Endothelial cell of umbilical vein (primary cell): ENCODE data around the gene SOX13. TPM values are rescaled to one million over a fixed set of nuclear protein-coding genes. Genes with fewer than 3 reads are reported as not detected.

Source experiments
- BruUV-seq: library from RNA; stranded (reverse); fragments of 400-500 nt; replicated peaks from 2 replicates; lab custom pipeline; 2021; lab: Mats Ljungman, UMichigan
- CTCF ChIA-PET: fragments of 300-600, 350-600 bp; sonication (Branson Sonifier 250); formaldehyde crosslinking; loops from one replicate; lab custom pipeline; 2021; ENCODE audit warnings: antibody characterized with exemption, inconsistent platforms; lab: Charles Lee
- POLR2A ChIA-PET: fragments of 300-600, 350-600 bp; sonication (Branson Sonifier 250); formaldehyde crosslinking; loops from one replicate; lab custom pipeline; 2021; ENCODE audit warnings: antibody characterized with exemption, inconsistent platforms; lab: Charles Lee
- DNase-seq: peaks from one replicate; pipeline ENCODE4 v3.0.0-alpha.2; 2011; ENCODE audit warnings: low read depth, low spot score
- FAIRE-seq: peaks from 2 replicates; lab custom pipeline; 2011; peaks lifted over from hg19 to GRCh38; lab: Jason Lieb, UNC
- H2AFZ ChIP-seq: 2 replicates; pipeline ENCODE4 v1.6.0; 2012; ENCODE audit warnings: low read depth, low read length, control low read depth, inconsistent platforms
- H3K27ac ChIP-seq: 2 replicates; pipeline ENCODE4 v1.5.1; 2011; ENCODE audit warnings: low read depth, mild to moderate bottlenecking, control low read depth, low read length, moderate library complexity; ENCODE audit not compliant: insufficient read depth
- H3K27me3 ChIP-seq, 2 experiments: 2 replicates each; pipeline versions ENCODE4 v1.6.0 to v1.6.1; 2011; ENCODE audit warnings: low read length in 2 of 2, mixed read lengths in 1 of 2; ENCODE audit not compliant: control insufficient read depth in 2 of 2, insufficient read depth in 2 of 2
- H3K36me3 ChIP-seq, 2 experiments: 2 replicates in 1 of 2; 3 replicates in 1 of 2; pipeline ENCODE4 v1.5.1; 2011; ENCODE audit warnings: low read length in 2 of 2, mild to moderate bottlenecking in 1 of 2, moderate library complexity in 1 of 2; ENCODE audit not compliant: control insufficient read depth in 2 of 2, insufficient read depth in 2 of 2; ENCODE audit errors: extremely low read depth in 1 of 2
- H3K4me1 ChIP-seq: 3 replicates; pipeline ENCODE4 v1.5.1; 2011; ENCODE audit warnings: mild to moderate bottlenecking, low read length; ENCODE audit not compliant: control insufficient read depth, insufficient read depth; ENCODE audit errors: extremely low read depth
- H3K4me2 ChIP-seq: 2 replicates; pipeline ENCODE4 v1.6.1; 2011; ENCODE audit warnings: low read length, control low read depth, mixed read lengths; ENCODE audit not compliant: insufficient read depth
- H3K4me3 ChIP-seq, 3 experiments: fragments of 200-600 bp in 1 of 3; sonication (generic), shearing (Covaris generic) in 1 of 3; replicated peaks in 1 of 3; 2 replicates each; pipeline ENCODE4 v1.5.1; 2011 to 2016; ENCODE audit warnings: control low read depth in 3 of 3, low read length in 3 of 3, mild to moderate bottlenecking in 2 of 3, inconsistent platforms in 1 of 3, low read depth in 1 of 3, moderate library complexity in 1 of 3; ENCODE audit not compliant: insufficient read depth in 1 of 3
- H3K79me2 ChIP-seq: 2 replicates; pipeline ENCODE4 v1.6.0; 2012; ENCODE audit warnings: low read length, inconsistent platforms; ENCODE audit not compliant: control insufficient read depth, insufficient read depth
- H3K9ac ChIP-seq: replicated peaks from 2 replicates; pipeline ENCODE3; 2011; ENCODE audit warnings: low read length, control low read depth; ENCODE audit not compliant: insufficient read depth; ENCODE audit errors: extremely low read depth
- H3K9me1 ChIP-seq: replicated peaks from 3 replicates; pipeline ENCODE4 v1.6.0; 2011; ENCODE audit warnings: mild to moderate bottlenecking, low read length; ENCODE audit not compliant: control insufficient read depth, insufficient read depth; ENCODE audit errors: extremely low read depth
- H3K9me3 ChIP-seq: replicated peaks from 2 replicates; pipeline ENCODE4 v1.5.1; 2012; ENCODE audit warnings: low read length, inconsistent platforms; ENCODE audit not compliant: control insufficient read depth, insufficient read depth
- H4K20me1 ChIP-seq: replicated peaks from 2 replicates; pipeline ENCODE3; 2011; ENCODE audit warnings: mild to moderate bottlenecking, low read length; ENCODE audit not compliant: control insufficient read depth, insufficient read depth; ENCODE audit errors: extremely low read depth
- CTCF ChIP-seq, 2 donors: IDR thresholded peaks; 1 replicate in 1 of 2; 2 replicates in 1 of 2; pipeline ENCODE4 v1.5.1; 2011; ENCODE audit warnings: low read length in 2 of 2, mild to moderate bottlenecking in 2 of 2, moderate library complexity in 2 of 2, control low read depth in 1 of 2, inconsistent platforms in 1 of 2, low read depth in 1 of 2; ENCODE audit not compliant: insufficient read depth in 1 of 2; ENCODE audit errors: extremely low read depth in 1 of 2
- EZH2 ChIP-seq: IDR thresholded peaks from 2 replicates; pipeline ENCODE4 v1.6.1; 2012; ENCODE audit warnings: borderline replicate concordance, low read depth, mild to moderate bottlenecking, moderate library complexity, low read length, inconsistent platforms; ENCODE audit not compliant: severe bottlenecking
- FOS ChIP-seq: IDR thresholded peaks from 2 replicates; pipeline ENCODE4 v1.6.1; 2011; ENCODE audit warnings: mild to moderate bottlenecking, low read length, moderate library complexity, borderline replicate concordance; ENCODE audit not compliant: insufficient read depth
- GATA2 ChIP-seq: IDR thresholded peaks from 2 replicates; pipeline ENCODE4 v1.7.0; 2011; ENCODE audit warnings: low read depth, mild to moderate bottlenecking, moderate library complexity, mixed read lengths, low read length; ENCODE audit not compliant: insufficient read length, insufficient read depth
- JUN ChIP-seq: IDR thresholded peaks from 2 replicates; pipeline ENCODE4 v1.6.1; 2011; ENCODE audit warnings: borderline replicate concordance, low read depth; ENCODE audit not compliant: insufficient read length, insufficient read depth
- MAX ChIP-seq: IDR thresholded peaks from 2 replicates; pipeline ENCODE4 v1.6.1; 2011; ENCODE audit not compliant: insufficient read depth, insufficient read length
- MYC ChIP-seq: IDR thresholded peaks from one replicate; pipeline ENCODE4 v1.6.1; 2011; ENCODE audit warnings: mild to moderate bottlenecking, low read depth, low read length
- POLR2A ChIP-seq: IDR thresholded peaks from 2 replicates; pipeline ENCODE4 v1.6.1; 2012; ENCODE audit warnings: low read depth, mild to moderate bottlenecking, control low read depth, low read length
- POLR2AphosphoS5 ChIP-seq: IDR thresholded peaks from 2 replicates; pipeline ENCODE4 v1.6.1; 2012; ENCODE audit warnings: low read depth, mild to moderate bottlenecking, control low read depth, low read length, moderate library complexity; ENCODE audit not compliant: insufficient read depth
- dilution Hi-C: fragments of 300-500 bp; cut with MboI; formaldehyde crosslinking; loops from one replicate; pipeline ENCODE4 v1.15.0; 2019; ENCODE audit warnings: low sequenced_read_pairs; ENCODE audit not compliant: extremely low pct_ligation_motif_present
- intact Hi-C: fragments of 100-400 bp; cut with micrococcal nuclease; formaldehyde crosslinking; loops from one replicate; pipeline ENCODE4 v1.10.0; 2022
- polyA plus RNA-seq, 4 experiments: library from polyadenylated mRNA; depleted of rRNA in 3 of 4; stranded (reverse) in 3 of 4; unstranded in 1 of 4; fragments of >200 nt; gene quantifications; 2 replicates each; pipeline versions ENCODE4 v1.2.1 to v1.2.3, GENCODE V29; 2011 to 2012; ENCODE audit warnings: missing spikeins in 1 of 4
- total RNA-seq: library from RNA; stranded (reverse); gene quantifications from 2 replicates; pipeline ENCODE4 v1.2.3, GENCODE V29; 2021

SOX13 gene
- total and polyA plus RNA-seq, 2 donors (not counting 3 experiments of a cell fraction or from before 2014, with no cell fraction given), result 40.8 to 57.7 TPM

- H3K36me3 ChIP-seq, result no peaks in the 10 kb centered on the region
- H3K4me2 ChIP-seq, result peak overlapping the region; percentile 58
- DNase-seq (peak; percentile 89), FAIRE-seq (peak; percentile 91)
- H3K4me3 ChIP-seq, result peak overlapping the region in 1 of 3 experiments; percentile 10
- peak overlapping the region; percentile 57 for H3K9ac ChIP-seq
- H3K9me1 ChIP-seq, result no peaks in the 10 kb centered on the region
- H3K4me1 ChIP-seq, result peaks cover 37% of the 10 kb centered on the region
- CTCF ChIA-PET, result interaction anchor here (1.1 to 2.6 kb wide), 8 partner anchors 8 to 248 kb away, joined by 3 to 28 read pairs (median 4); partner anchors contain the start of gene SNRPE
- POLR2A ChIA-PET, result no interaction called here
- intact Hi-C loops, result loop anchor here (1.0 kb wide), 3 partner anchors 19 to 220 kb away; no protein-coding TSS in a partner anchor
- H3K27ac ChIP-seq, result peak overlapping the region; percentile 86
- H3K9me3 ChIP-seq, result no peaks in the 10 kb centered on the region
- H4K20me1 ChIP-seq, result no peaks in the 10 kb centered on the region
- H3K27me3 ChIP-seq, result no peaks in the 10 kb centered on the region
- BruUV-seq, result no TSS peak
- no peak overlapping the region for H2AFZ ChIP-seq
- dilution Hi-C loops, result no loop called here
- H3K79me2 ChIP-seq, result peaks cover 16% of the 10 kb centered on the region
- TF ChIP-seq EZH2, result no peak
- TF ChIP-seq POLR2AphosphoS5, result peak; percentile 63
- TF ChIP-seq MYC, result peak; percentile 66
- TF ChIP-seq FOS, result no peak
- no peak for TF ChIP-seq JUN
- no peak for TF ChIP-seq CTCF (IDR thresholded peaks at IDR 0.05; ENCODE audit: extremely low read depth in 1 of 2, insufficient read depth in 1 of 2, low read depth in 1 of 2, low read length in 2 of 2)
- no peak for TF ChIP-seq POLR2A
- peak; percentile 39 for TF ChIP-seq GATA2
- no peak for TF ChIP-seq MAX
Measured at GRCh38 chr1:204108312-204109141, 35.6 kb downstream of the SOX13 start.
